ENCODE data around the gene TMEM179. TPM values are rescaled to one million over a fixed set of nuclear protein-coding genes. Genes with fewer than 3 reads are reported as not detected.

The TMEM179 gene
- total and polyA plus RNA-seq, 2 of the 13 experiments (the other 11 are each of a cell fraction or from before 2014, with no cell fraction given) = not detected

GRCh38 chr14:104603711-104604401 is 716 bp downstream of the TMEM179 start:
- peaks cover 5 to 31% of the 10 kb centered on the region in 2 experiments; a peak in 4 of 5 replicates for H3K27me3 ChIP-seq (ENCODE audit: control insufficient read depth in 1 of 2, insufficient read depth in 2 of 2, low read length in 2 of 2)
- WGBS (ENCODE audit: low lambda C conversion rate) = 22% methylated on average over 19 of the region's 32 CpGs
- H3K27ac ChIP-seq (ENCODE audit: extremely low read length, insufficient read depth, low read length) = no peak overlapping the region
- H3K9ac ChIP-seq (ENCODE audit: insufficient read depth, low read depth, low read length) = no peak overlapping the region
- DNase-seq (ENCODE audit: low spot score) = no peak
- no peaks in the 10 kb centered on the region for H3K79me2 ChIP-seq (ENCODE audit: insufficient read depth, low read length)
- BruUV-seq (replicated peaks) = no TSS peak
- no peaks in the 10 kb centered on the region for H3K36me3 ChIP-seq (replicated peaks in 1 of 2; ENCODE audit: control insufficient read depth in 1 of 2, insufficient read depth in 2 of 2, low read length in 2 of 2)
- CTCF ChIA-PET (ENCODE audit: low intra/inter-chr PET ratio, low total read pairs) = no interaction called here
- no peaks in the 10 kb centered on the region for H4K20me1 ChIP-seq (ENCODE audit: insufficient read depth, low read length)
- no peak overlapping the region for H3K4me2 ChIP-seq (ENCODE audit: low read depth, low read length)
- TF ChIP-seq FOXP1 (IDR thresholded peaks at IDR 0.05) (no peak), FOXP1 (CRISPR knock-in tag; IDR thresholded peaks at IDR 0.05) (no peak), CHD4 (IDR thresholded peaks at IDR 0.05; ENCODE audit: borderline replicate concordance, low read length) (no peak), ZBTB3 (CRISPR knock-in tag; IDR thresholded peaks at IDR 0.05; ENCODE audit: borderline replicate concordance, low read depth) (no peak), ARID2 (CRISPR knock-in tag; IDR thresholded peaks at IDR 0.05; ENCODE audit: borderline replicate concordance) (no peak), PHB2 (IDR thresholded peaks at IDR 0.05; ENCODE audit: partially characterized antibody) (no peak), FOXJ3 (CRISPR knock-in tag; IDR thresholded peaks at IDR 0.05; ENCODE audit: borderline replicate concordance) (no peak), ISX (CRISPR knock-in tag; conservative IDR thresholded peaks at IDR 0.05) (no peak)
- in situ Hi-C loops (cut with HindIII; ENCODE audit: extremely low pct_ligation_motif_present, low pct_unique_long_range_greater_than_20kb) = no loop called here
- no peak for FAIRE-seq
- no peak overlapping the region for H2AFZ ChIP-seq (ENCODE audit: low read length)
- intact Hi-C loops (cut with micrococcal nuclease; ENCODE audit: unreplicated experiment) = no loop called here
- no peak overlapping the region for H3K4me3 ChIP-seq (replicated peaks in 1 of 3; ENCODE audit: insufficient read depth in 1 of 3, low read depth in 2 of 3, low read length in 3 of 3)
- no peak for ATAC-seq
- H3K4me1 ChIP-seq (ENCODE audit: insufficient read depth, low read length) = no peaks in the 10 kb centered on the region
- H3K9me3 ChIP-seq (ENCODE audit: low read length) = no peaks in the 10 kb centered on the region
- POLR2A ChIA-PET = no interaction called here

DNA sequence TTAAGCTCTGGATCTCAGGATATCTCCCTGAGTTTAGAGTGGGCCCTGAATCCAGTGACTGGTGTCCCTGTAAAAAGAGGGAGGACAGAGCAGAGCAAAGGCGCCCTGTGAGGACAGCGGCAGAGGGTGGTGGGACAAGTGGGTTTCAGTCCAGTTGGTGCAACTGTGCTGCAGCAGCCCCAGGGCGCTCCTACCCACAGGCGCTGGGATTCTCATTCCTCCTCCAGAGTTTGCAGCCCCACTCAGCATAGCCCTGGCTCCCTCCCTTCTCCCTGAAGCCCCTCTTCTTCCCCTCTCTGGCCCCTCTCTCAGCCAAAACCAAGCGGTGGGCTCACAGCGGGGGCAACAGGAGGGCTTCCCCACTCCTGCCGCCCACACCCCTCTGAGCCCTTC is 1.6 kb downstream of the TMEM179 start:
- FAIRE-seq = no peak
- H3K9ac ChIP-seq (ENCODE audit: insufficient read depth, low read depth, low read length) = no peak overlapping the region
- no peak overlapping the region for H2AFZ ChIP-seq (ENCODE audit: low read length)
- H3K79me2 ChIP-seq (ENCODE audit: insufficient read depth, low read length) = no peaks in the 10 kb centered on the region
- no peak for TF ChIP-seq ZNF784 (CRISPR knock-in tag; IDR thresholded peaks at IDR 0.05; ENCODE audit: borderline replicate concordance)
- in situ Hi-C loops (cut with HindIII; ENCODE audit: extremely low pct_ligation_motif_present, low pct_unique_long_range_greater_than_20kb) = no loop called here
- 36% methylated on average over 5 of the region's 7 CpGs for whole genome bisulfite sequencing (ENCODE audit: low lambda C conversion rate)
- no peak for ATAC-seq
- intact Hi-C loops (cut with micrococcal nuclease; ENCODE audit: unreplicated experiment) = no loop called here
- no peaks in the 10 kb centered on the region for H3K36me3 ChIP-seq (replicated peaks in 1 of 2; ENCODE audit: control insufficient read depth in 1 of 2, insufficient read depth in 2 of 2, low read length in 2 of 2)
- no peak overlapping the region for H3K4me3 ChIP-seq (replicated peaks in 1 of 3; ENCODE audit: insufficient read depth in 1 of 3, low read depth in 2 of 3, low read length in 3 of 3)
- ChIA-PET CTCF (ENCODE audit: low intra/inter-chr PET ratio, low total read pairs) (no interaction called here), POLR2A (no interaction called here)
- no peaks in the 10 kb centered on the region for H4K20me1 ChIP-seq (ENCODE audit: insufficient read depth, low read length)
- H3K4me1 ChIP-seq (ENCODE audit: insufficient read depth, low read length) = no peaks in the 10 kb centered on the region
- no peak overlapping the region for H3K27ac ChIP-seq (ENCODE audit: extremely low read length, insufficient read depth, low read length)
- H3K4me2 ChIP-seq (ENCODE audit: low read depth, low read length) = no peak overlapping the region
- peaks cover 9 to 33% of the 10 kb centered on the region in 2 experiments for H3K27me3 ChIP-seq (ENCODE audit: control insufficient read depth in 1 of 2, insufficient read depth in 2 of 2, low read length in 2 of 2)
- DNase-seq (ENCODE audit: low spot score) = no peak
- no peaks in the 10 kb centered on the region for H3K9me3 ChIP-seq (ENCODE audit: low read length)
- BruUV-seq (replicated peaks) = no TSS peak

Measured in HepG2 (cell line).